GM18511 (cell line): ENCODE measurements around the gene CCDC88A.

Source experiments
- ATAC-seq: cut with Tn5 transposase; IDR thresholded peaks from one replicate; pipeline ENCODE4 v1.9.1; 2021; ENCODE audit warnings: mild to moderate bottlenecking, moderate library complexity; ENCODE audit not compliant: unreplicated experiment

The CCDC88A gene

GRCh38 chr2:55422876-55423665 lies 3.4 kb upstream of the CCDC88A start:
- no peak for ATAC-seq

- ATAC-seq: no peak
These were observed 1.7 kb upstream of the CCDC88A start for GRCh38 chr2:55421326-55421725.

GRCh38 chr2:55420871-55421270 lies 1.2 kb upstream of the CCDC88A start:
- peak; percentile 28 for ATAC-seq

DNA sequence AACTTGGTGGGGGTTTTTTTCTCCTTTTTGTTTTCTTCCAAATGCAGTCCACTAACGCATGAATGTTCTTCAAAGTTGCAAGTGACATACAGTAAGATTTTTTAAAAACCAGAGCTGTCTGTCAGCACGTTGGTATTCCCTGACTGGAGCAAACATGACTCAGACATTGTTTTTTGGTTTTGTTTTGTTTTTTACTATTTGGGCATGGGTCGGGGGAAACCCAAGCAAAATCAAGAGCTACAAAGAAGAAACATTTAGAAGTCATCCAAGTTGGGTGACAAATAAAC lies 726 bp upstream of the CCDC88A start:
- no peak for ATAC-seq

- peak; percentile 21 for ATAC-seq
These were observed 400 bp downstream of the CCDC88A start for GRCh38 chr2:55419233-55419678.

DNA sequence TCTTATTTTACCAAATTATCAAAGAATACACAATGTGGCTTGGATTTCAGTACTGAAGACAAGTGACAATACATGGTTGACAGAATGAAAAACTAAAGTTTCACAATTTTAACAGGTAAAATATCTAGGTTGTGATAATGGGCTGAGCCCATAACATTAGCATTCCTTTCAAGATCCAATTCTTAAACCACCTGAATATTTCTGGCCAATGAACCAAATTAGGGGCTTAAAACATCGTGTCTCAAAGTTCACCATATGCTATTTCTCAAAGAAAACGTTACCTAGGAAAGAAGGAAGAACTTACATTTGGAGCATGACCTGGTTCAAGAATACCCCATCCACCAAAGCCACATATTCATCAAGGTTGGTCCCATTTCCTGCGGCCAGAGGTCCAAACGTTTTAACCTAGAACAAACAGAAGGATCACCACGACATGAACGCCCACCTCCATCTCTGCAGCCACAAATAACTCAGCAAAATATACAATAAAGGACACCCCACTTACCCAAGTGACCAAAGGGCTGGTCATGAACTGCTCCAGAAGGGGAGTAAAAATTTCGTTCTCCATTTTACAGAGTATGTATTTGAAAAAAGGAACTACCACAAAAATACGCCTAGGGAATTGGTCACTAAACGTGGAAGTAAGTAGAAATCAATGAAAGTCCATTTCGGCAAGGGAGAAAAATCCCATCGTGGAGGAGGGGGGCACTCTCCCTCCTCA lies 984 bp downstream of the CCDC88A start:
- ATAC-seq: no peak

- no peak for ATAC-seq
These were observed 1.6 kb downstream of the CCDC88A start for GRCh38 chr2:55418072-55418471.

DNA sequence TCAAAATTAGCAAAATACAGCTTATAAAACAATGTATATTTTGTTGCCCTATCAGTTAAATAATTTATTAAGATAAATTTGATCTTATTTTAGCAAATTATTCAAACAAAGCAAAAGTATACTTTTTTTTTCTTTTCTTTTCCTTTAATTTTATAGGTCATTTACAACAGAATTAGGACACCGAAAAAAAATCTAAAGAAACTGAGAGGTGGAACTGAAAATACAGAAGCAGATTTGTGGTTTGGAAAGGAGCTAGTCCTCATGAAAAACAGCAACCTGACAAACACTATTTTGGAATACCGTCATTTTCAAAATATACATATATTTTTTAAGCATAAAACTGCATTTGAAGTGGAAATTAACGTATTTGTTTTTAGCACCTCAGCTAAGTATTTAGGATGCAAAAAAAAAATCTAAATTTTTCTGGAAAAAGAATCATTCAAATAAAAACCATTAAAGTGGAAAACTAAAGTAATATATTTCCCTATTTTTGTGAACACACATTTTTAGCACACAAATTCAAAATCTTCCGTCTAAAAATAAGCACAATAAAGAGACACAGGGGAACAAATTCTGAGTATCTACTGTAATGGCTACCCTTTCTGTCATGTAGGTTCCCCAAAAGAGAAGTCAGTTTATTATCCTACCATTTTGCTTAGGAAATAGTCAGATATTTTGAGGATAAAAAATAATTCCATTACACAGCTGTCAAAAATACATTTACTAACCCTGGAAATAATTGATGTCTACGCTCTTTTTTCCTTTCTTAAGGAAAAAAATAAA lies 2.7 kb downstream of the CCDC88A start:
- no peak for ATAC-seq

DNA sequence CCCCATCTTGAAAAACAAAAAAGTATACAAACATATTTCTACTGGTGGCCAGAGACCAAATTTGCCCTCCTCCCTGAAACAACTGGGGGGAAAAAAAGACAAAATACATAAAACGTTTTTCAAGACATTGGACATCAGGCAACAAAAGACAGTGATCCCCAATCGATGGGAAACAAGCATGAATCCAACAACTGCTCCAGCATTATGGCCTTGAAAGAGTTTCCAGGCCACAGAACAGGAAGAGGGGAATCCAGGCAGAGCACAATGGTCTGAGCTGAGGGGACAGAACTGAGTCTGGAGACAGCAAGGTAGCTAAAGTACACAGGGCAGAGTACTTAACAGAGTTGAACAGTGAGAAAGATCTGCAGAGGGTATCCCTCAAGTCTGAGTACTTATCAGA lies 4.4 kb downstream of the CCDC88A start:
- no peak for ATAC-seq

DNA sequence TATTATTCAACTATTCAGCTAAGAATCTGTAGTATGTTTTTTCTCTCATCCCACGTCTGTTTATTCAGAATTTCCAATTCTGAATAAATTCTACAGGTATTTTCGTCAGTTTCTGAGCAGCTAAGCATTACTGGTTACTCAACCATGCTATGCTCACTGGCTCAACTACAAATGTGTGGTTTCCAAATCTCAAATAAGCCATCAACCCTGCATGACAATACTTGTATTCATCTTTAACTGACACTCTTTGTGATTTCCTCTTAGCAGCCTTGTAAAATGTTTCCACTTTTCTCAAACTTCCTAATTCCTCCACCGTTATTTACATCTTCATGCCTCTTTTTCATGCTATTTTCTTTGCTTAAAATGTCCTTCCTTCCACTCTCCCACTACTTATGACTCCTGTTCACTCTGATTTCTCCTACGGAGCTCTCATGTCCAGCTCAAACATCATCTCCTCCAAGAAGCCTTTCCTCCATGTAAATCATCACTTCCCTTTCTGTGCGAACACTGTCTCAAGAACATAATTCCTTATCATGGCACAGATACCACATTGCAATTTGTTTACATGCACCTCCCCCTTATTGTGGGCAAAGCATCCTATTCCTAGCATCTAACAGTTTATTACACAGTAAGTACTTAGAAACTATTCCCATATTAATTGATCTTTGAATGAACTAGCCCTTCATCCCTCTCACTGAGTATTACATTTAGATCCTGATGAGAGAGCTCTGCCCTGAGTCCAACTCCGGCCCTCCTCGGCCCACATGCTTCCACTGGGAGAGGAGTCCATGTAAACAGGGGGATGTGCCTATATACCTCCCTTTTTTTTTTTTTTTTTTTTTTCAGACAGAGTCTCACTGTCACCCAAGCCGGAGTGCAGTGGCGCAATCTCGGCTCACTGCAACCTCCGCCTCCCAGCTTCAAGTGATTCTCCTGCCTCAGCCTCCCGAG lies 10.5 kb downstream of the CCDC88A start:
- ATAC-seq: peak; percentile 65

DNA sequence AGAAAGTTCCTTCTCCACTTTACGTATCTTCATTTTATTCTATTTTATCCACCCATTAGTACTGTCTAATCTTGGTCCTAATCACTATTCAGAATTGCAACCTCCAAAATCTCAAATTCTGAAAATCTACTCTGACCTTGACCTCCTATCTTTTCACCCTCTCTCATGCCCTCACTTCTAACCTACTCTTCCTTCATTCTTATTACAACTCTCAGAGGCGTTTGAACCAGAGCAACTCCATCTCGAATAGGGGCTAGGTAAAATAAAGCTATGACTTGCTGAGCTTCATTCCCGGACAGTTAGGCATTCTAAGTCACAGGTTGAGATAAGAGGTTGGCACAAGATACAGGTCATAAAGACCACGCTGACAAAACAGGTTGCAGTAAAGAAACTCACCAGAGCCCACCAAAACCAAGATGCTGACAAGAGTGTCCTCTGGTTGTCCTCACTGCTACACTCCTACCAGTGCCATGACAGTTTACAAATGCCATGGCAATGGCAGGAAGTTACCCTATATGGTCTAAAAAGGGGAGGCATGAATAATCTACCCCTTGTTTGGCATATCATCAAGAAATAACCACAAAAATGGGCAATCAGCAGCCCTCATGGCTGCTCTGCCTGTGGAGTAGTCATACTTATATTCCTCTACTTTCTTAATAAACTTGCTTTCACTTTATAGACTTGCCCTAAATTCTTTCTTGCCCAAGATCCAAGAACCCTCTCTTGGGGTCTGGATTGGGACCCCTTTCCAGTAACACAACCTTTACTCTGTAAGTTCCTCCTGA lies 11.4 kb downstream of the CCDC88A start:
- ATAC-seq: peak; percentile 34

GRCh38 chr2:55405116-55405515 lies 14.5 kb downstream of the CCDC88A start:
- ATAC-seq: no peak

DNA sequence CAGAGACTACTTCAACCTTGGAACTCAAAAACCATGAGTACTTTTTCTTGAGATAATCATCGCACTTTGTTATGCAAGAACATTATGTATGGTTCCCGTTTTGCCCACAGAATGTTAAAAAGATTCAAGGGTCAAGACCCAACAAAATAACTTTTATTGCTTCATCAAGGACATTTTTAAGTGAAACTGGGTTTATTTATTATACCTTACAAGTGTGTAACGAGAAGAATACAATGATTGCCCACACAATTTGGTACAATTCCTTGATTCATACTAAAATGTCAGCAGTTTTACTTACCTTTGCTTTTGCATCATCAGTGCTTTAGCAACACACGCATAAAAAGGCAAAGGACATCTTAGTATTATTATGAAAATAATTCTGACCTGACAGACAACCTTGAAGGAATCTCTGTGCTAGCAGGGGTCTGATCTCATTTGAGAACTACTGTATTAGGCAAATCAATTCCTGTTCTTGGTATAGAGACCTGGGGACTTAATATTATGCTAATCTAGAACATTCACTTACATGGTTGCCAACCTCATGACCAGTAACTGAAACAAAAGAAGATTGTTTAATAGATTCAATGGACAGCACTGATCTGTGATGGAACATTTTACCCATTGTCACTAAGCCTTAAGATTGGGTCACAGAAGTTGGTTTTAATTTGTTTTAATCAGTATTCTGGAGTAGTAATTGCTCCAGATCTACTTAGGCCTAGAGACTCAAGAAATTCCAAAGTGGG lies 16.2 kb downstream of the CCDC88A start:
- ATAC-seq: no peak

GRCh38 chr2:55401124-55401523 lies 18.5 kb downstream of the CCDC88A start:
- no peak for ATAC-seq

DNA sequence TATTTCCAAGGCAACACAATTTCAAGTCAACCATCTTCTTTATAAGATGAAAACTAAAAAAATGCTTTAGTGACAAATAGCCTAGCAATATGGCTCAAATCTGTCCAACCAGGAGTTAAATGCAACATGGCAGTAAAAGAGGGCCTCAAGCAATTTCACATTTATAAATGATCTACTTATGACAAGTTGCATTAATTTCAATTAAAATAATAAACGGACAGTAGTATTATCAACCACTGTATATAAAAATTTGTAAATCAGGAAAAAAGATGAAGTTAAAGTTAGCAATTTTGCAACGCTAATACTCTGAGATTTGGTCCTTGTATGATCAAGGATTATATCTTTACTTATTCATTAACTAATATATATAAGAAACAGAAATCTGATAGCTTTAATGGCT lies 19.3 kb downstream of the CCDC88A start:
- ATAC-seq: no peak

DNA sequence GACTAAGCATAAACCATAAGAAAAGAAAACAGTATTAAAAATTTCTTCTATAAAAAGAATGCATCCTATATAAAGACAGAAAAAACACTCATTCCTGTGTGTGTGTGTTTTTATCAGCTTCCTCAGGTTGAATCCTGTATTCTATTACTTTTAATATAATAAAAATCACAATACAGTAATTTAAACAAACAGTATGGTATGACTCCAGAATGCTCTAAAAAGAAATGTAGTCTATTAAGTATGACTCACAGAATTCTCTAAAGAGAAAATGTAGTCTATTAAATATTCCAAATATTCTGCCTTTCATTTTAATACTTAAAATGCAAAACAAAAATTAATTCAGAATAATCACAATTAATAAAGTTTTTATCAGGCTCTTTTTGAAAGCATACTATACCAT lies 19.8 kb downstream of the CCDC88A start:
- no peak for ATAC-seq

DNA sequence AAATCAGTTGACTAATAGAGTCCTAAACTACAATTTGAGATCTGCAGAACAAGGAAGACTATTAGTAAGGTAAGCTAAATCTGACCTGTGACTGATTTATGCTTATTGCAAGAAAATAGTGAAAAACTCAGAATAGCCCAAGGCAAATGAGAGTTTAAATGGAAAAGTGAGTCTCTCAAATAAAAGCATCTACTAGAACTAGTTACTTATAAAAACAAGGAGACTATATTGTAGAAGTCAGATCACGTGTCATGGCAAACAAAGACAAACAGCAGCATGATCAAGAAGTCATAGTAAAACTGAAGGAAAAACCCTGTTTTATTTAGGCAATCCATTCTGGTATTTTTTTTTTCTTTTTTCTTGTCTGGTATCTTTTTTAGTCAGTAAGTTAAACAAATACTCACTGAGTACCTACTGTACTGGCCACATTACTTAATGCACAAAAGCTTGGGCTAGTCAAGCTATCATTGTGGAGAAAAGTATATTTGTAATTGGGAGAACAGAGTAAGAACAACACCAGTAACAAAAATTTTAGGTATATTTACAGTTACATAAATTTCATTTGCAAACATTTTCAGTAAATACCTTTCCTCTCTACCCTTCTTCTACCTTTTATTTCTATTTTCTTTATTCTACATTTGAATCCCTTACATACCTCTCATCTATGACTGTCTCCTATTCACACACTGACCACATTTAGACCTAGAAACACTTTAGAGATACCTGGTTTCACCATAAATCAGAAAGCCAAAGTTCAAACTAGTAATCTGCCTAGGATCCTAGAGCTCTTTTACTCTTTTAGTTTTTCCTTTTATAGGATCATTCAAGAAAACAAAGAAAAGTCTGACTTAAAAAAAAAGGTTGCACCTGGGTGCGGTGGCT lies 23.7 kb downstream of the CCDC88A start:
- no peak for ATAC-seq

GRCh38 chr2:55391615-55392242 lies 27.9 kb downstream of the CCDC88A start:
- no peak for ATAC-seq
